Endothelial cell of umbilical vein (primary cell): ENCODE data around the gene SUZ12.
"Not testable (repeated sequence)": the region's sequence is repeated elsewhere in the genome, so short reads cannot be mapped to it uniquely, and the experiment has no call there.

Source experiments
- CTCF ChIP-seq, 2 donors: IDR thresholded peaks; 1 replicate in 1 of 2; 2 replicates in 1 of 2; pipeline ENCODE4 v1.5.1; 2011; ENCODE audit warnings: low read length in 2 of 2, mild to moderate bottlenecking in 2 of 2, moderate library complexity in 2 of 2, control low read depth in 1 of 2, inconsistent platforms in 1 of 2, low read depth in 1 of 2; ENCODE audit not compliant: insufficient read depth in 1 of 2; ENCODE audit errors: extremely low read depth in 1 of 2
- EZH2 ChIP-seq: IDR thresholded peaks from 2 replicates; pipeline ENCODE4 v1.6.1; 2012; ENCODE audit warnings: borderline replicate concordance, low read depth, mild to moderate bottlenecking, moderate library complexity, low read length, inconsistent platforms; ENCODE audit not compliant: severe bottlenecking
- POLR2AphosphoS5 ChIP-seq: IDR thresholded peaks from 2 replicates; pipeline ENCODE4 v1.6.1; 2012; ENCODE audit warnings: low read depth, mild to moderate bottlenecking, control low read depth, low read length, moderate library complexity; ENCODE audit not compliant: insufficient read depth

DNA sequence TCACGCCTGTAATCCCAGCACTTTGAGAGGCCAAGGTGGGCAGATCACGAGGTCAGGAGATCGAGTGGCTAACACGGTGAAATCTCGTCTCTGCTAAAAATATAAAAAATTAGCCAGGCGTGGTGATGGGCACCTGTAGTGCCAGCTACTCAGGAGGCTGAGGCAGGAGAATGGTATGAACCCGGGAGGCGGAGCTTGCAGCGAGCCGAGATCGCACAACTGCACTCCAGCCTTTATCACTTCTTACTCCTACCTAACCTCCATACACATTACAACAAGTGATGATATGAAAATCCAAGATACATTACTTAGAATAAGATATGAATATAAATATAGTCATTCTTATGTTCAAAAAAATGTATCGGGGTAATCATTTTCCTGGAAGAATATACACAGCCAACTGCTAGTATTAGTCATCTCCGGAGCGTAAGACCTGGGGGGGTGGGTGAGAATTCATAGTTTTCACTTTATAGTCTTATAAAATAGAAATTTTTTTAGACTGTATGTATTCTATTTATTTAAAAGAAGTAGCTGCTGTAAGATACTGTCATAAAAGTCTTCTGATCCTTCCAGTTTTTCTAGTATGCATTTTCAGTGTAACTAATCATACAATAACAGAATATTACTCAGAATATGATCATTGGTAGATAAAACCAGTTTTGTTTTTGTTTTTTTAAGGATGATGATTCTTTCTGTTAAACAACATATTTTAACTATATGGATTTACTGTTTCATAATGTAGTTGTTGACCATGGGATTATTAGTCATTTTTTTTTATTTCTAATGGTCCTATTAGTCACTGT lies 37.7 kb downstream of the SUZ12 start:
- TF ChIP-seq CTCF (IDR thresholded peaks at IDR 0.05; ENCODE audit: extremely low read depth in 1 of 2, insufficient read depth in 1 of 2, low read depth in 1 of 2, low read length in 2 of 2); POLR2AphosphoS5; EZH2: not testable (repeated sequence)
